Measurements from ENCODE around the gene RCAN2.

The RCAN2 gene

DNA sequence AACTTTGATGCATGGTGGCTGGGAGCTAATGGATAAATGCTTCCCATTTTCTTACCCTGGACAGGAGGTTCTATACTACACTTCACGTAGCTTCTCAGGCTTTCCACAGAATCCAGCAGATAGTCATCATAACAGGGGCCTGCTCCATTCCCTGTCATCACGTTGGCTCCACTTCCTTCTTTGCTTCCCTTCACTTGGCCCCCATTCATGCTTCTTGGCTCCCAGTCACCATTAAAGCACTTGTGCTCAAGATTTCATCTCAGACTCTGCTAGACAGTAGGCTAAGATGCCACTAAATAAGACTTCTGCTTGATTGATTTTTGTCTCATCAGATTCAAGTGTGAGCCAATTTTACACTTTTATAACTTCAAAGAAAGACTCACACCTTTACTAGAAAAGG, 186.0 kb downstream of the RCAN2 start:
- H3K36me3 ChIP-seq (ENCODE audit: control insufficient read depth in 2 of 2, insufficient read depth in 2 of 2, low read length in 2 of 2), result no peaks in the 10 kb centered on the region
- H3K9ac ChIP-seq (ENCODE audit: low read depth in 1 of 2, low read length in 2 of 2), result no peak overlapping the region
- H3K27ac ChIP-seq (ENCODE audit: low read depth in 2 of 2, low read length in 2 of 2), result no peak overlapping the region
- H3K4me3 ChIP-seq (ENCODE audit: low read length in 2 of 2), result no peak overlapping the region
- no peaks in the 10 kb centered on the region for H3K4me1 ChIP-seq (ENCODE audit: control insufficient read depth in 2 of 2, insufficient read depth in 2 of 2, low read length in 2 of 2)
- H3K27me3 ChIP-seq (ENCODE audit: control insufficient read depth in 2 of 2, insufficient read depth in 2 of 2, low read length in 2 of 2), result no peaks in the 10 kb centered on the region
- no peaks in the 10 kb centered on the region for H3K9me3 ChIP-seq (ENCODE audit: control insufficient read depth in 2 of 2, low read length in 2 of 2)

DNA sequence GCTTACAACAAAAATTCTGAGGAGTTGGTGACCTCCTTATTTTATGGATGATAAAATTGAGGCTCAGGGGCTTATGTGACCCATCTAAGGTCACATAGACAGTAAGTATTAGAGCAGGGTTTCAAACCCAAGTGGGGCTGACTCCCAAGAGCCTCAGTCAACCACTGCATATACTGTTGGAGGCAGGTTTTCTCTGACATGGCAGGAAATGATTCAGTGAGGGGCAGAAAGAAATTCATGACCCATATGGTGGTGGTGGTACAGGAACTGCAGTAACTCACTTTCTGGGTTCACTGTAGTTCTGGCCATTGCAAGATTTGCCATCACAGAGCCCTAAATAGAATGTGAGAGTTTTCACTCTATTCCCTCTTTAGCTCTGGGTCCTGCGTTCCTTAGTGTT, 188.4 kb downstream of the RCAN2 start:
- no peaks in the 10 kb centered on the region for H3K36me3 ChIP-seq (ENCODE audit: control insufficient read depth in 2 of 2, insufficient read depth in 2 of 2, low read length in 2 of 2)
- no peak overlapping the region for H3K27ac ChIP-seq (ENCODE audit: low read depth in 2 of 2, low read length in 2 of 2)
- H3K4me3 ChIP-seq (ENCODE audit: low read length in 2 of 2), result no peak overlapping the region
- no peaks in the 10 kb centered on the region for H3K4me1 ChIP-seq (ENCODE audit: control insufficient read depth in 2 of 2, insufficient read depth in 2 of 2, low read length in 2 of 2)
- H3K27me3 ChIP-seq (ENCODE audit: control insufficient read depth in 2 of 2, insufficient read depth in 2 of 2, low read length in 2 of 2), result no peaks in the 10 kb centered on the region
- no peak overlapping the region for H3K9ac ChIP-seq (ENCODE audit: low read depth in 1 of 2, low read length in 2 of 2)
- H3K9me3 ChIP-seq (ENCODE audit: control insufficient read depth in 2 of 2, low read length in 2 of 2), result no peaks in the 10 kb centered on the region

DNA sequence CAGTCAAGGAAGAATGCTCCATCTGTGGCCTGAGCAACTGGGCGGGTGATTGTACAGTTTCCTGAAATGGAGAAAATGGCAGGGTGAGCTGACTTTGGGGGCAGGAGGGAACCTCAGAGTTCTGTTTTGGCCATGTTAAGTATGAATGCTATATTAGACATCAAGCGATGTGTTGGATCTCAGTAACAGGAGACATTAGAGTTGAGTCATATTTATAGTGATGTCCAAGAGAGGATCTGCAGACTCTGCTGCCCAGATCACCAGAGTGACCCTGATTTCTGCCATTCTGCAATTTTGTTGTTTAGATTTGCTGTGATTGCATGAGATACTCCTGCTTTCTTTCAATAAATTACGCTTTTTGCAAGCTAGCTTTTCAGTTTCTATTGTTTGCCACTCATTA, 189.1 kb downstream of the RCAN2 start:
- H3K27me3 ChIP-seq (ENCODE audit: control insufficient read depth in 2 of 2, insufficient read depth in 2 of 2, low read length in 2 of 2), result no peaks in the 10 kb centered on the region
- H3K4me1 ChIP-seq (ENCODE audit: control insufficient read depth in 2 of 2, insufficient read depth in 2 of 2, low read length in 2 of 2), result no peaks in the 10 kb centered on the region
- H3K9ac ChIP-seq (ENCODE audit: low read depth in 1 of 2, low read length in 2 of 2), result no peak overlapping the region
- no peaks in the 10 kb centered on the region for H3K9me3 ChIP-seq (ENCODE audit: control insufficient read depth in 2 of 2, low read length in 2 of 2)
- no peak overlapping the region for H3K27ac ChIP-seq (ENCODE audit: low read depth in 2 of 2, low read length in 2 of 2)
- H3K4me3 ChIP-seq (ENCODE audit: low read length in 2 of 2), result no peak overlapping the region
- H3K36me3 ChIP-seq (ENCODE audit: control insufficient read depth in 2 of 2, insufficient read depth in 2 of 2, low read length in 2 of 2), result no peaks in the 10 kb centered on the region

DNA sequence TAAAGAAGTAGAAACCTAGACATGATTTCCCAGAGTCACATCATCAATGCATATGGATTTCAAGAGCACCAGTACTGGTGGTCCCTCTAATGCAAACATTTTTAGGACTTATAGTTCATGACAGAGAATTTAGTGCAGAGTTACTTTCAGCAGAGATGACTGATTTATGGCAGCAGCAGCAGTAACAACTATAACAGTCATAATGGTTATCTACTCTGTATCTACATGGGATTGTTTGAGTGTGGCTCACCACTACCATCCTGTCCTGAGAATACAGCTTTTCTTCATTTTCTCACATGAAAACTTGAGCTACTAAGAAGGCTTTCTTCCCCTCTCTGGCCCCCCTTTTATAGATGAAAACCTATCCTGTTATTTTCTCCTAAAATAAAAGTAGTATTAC, 192.0 kb downstream of the RCAN2 start:
- Histone ChIP-seq H3K4me3 (ENCODE audit: low read length in 2 of 2) (no peak overlapping the region), H3K27me3 (ENCODE audit: control insufficient read depth in 2 of 2, insufficient read depth in 2 of 2, low read length in 2 of 2) (no peaks in the 10 kb centered on the region), H3K9ac (ENCODE audit: low read depth in 1 of 2, low read length in 2 of 2) (no peak overlapping the region), H3K4me1 (ENCODE audit: control insufficient read depth in 2 of 2, insufficient read depth in 2 of 2, low read length in 2 of 2) (no peaks in the 10 kb centered on the region), H3K36me3 (ENCODE audit: control insufficient read depth in 2 of 2, insufficient read depth in 2 of 2, low read length in 2 of 2) (no peaks in the 10 kb centered on the region), H3K27ac (ENCODE audit: low read depth in 2 of 2, low read length in 2 of 2) (no peak overlapping the region), H3K9me3 (ENCODE audit: control insufficient read depth in 2 of 2, low read length in 2 of 2) (no peaks in the 10 kb centered on the region)

DNA sequence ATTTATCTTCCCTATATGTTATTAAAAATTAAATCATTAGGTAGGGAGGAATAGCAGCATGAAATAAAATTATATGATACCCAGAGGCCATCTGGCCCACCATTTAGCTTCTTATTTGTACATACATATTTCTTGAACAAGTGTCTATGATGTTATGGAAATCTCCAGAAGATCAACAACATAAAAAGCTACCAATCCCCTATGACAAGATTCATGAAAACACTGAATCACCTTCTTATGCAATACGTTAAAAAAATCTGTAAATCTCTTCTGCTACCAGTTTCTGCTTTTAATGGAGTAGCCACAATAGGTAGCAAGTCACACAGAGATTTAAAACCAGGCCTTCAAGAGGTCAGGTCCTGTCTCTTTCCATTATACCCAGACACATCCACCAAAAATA, 194.7 kb downstream of the RCAN2 start:
- Histone ChIP-seq H3K4me3 (ENCODE audit: low read length in 2 of 2) (no peak overlapping the region), H3K9me3 (ENCODE audit: control insufficient read depth in 2 of 2, low read length in 2 of 2) (no peaks in the 10 kb centered on the region), H3K27me3 (ENCODE audit: control insufficient read depth in 2 of 2, insufficient read depth in 2 of 2, low read length in 2 of 2) (peaks cover 0 to 2% of the 10 kb centered on the region in 2 donors), H3K4me1 (ENCODE audit: control insufficient read depth in 2 of 2, insufficient read depth in 2 of 2, low read length in 2 of 2) (no peaks in the 10 kb centered on the region), H3K9ac (ENCODE audit: low read depth in 1 of 2, low read length in 2 of 2) (no peak overlapping the region), H3K27ac (ENCODE audit: low read depth in 2 of 2, low read length in 2 of 2) (no peak overlapping the region), H3K36me3 (ENCODE audit: control insufficient read depth in 2 of 2, insufficient read depth in 2 of 2, low read length in 2 of 2) (no peaks in the 10 kb centered on the region)

DNA sequence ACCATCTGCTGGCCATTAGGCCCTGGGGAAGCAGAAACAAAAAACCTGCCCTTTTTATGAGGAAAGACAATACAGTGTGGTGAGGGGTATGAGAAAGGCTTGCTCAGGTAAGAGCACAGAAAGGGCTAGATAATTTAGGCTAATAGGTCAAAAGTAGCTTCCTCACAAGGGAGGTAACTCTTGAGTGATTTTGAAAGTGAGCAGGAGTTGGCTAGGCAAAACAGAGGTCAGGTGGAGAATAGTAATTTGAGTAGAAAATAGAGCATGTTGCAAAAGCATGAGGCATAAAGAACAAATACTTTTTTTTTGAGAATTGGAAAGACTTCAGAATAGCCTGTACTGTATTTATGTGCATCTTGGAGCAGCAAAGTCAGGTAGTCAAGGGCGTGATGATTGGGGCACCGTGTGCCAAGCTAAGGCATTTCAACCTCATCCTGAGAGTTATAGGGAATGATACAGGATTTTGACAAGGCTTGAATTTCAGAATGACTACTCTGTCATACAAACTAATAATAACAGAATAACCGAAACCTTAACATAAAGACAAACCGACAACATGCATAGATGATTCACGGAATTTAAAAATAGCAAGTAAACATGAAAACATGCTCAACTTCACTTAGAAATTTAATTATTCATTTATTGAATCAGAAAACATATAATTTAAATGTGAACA, 197.5 kb downstream of the RCAN2 start:
- no peaks in the 10 kb centered on the region for H3K9me3 ChIP-seq (ENCODE audit: control insufficient read depth in 2 of 2, low read length in 2 of 2)
- H3K4me1 ChIP-seq (ENCODE audit: control insufficient read depth in 2 of 2, insufficient read depth in 2 of 2, low read length in 2 of 2), result no peaks in the 10 kb centered on the region
- no peaks in the 10 kb centered on the region for H3K36me3 ChIP-seq (ENCODE audit: control insufficient read depth in 2 of 2, insufficient read depth in 2 of 2, low read length in 2 of 2)
- no peak overlapping the region for H3K9ac ChIP-seq (ENCODE audit: low read depth in 1 of 2, low read length in 2 of 2)
- H3K4me3 ChIP-seq (ENCODE audit: low read length in 2 of 2), result no peak overlapping the region
- H3K27ac ChIP-seq (ENCODE audit: low read depth in 2 of 2, low read length in 2 of 2), result no peak overlapping the region
- peaks cover 0 to 3% of the 10 kb centered on the region in 2 donors for H3K27me3 ChIP-seq (ENCODE audit: control insufficient read depth in 2 of 2, insufficient read depth in 2 of 2, low read length in 2 of 2)

DNA sequence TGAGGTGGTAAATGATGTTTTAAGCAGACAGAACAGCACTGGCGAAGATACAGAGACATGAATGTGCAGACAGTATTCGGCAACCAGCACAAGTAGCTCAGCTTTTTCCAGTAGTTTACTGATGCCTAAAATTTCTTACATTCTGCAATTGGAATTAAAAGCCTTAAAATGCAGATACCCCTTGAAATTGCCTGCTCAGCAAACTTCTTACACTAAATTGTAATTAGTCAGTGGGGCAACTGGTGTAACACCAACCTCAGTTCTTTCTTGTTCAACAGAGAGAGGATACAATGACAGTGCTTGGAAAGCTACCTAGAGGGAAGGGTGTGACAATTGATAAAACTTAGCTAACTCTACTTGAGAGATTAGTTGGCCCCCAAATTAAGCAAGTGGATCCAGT, 199.4 kb downstream of the RCAN2 start:
- no peak overlapping the region for H3K27ac ChIP-seq (ENCODE audit: low read depth in 2 of 2, low read length in 2 of 2)
- H3K9ac ChIP-seq (ENCODE audit: low read depth in 1 of 2, low read length in 2 of 2), result no peak overlapping the region
- H3K4me3 ChIP-seq (ENCODE audit: low read length in 2 of 2), result no peak overlapping the region
- H3K4me1 ChIP-seq (ENCODE audit: control insufficient read depth in 2 of 2, insufficient read depth in 2 of 2, low read length in 2 of 2), result no peaks in the 10 kb centered on the region
- no peaks in the 10 kb centered on the region for H3K36me3 ChIP-seq (ENCODE audit: control insufficient read depth in 2 of 2, insufficient read depth in 2 of 2, low read length in 2 of 2)
- no peaks in the 10 kb centered on the region for H3K9me3 ChIP-seq (ENCODE audit: control insufficient read depth in 2 of 2, low read length in 2 of 2)
- peaks cover 0 to 3% of the 10 kb centered on the region in 2 donors for H3K27me3 ChIP-seq (ENCODE audit: control insufficient read depth in 2 of 2, insufficient read depth in 2 of 2, low read length in 2 of 2)

DNA sequence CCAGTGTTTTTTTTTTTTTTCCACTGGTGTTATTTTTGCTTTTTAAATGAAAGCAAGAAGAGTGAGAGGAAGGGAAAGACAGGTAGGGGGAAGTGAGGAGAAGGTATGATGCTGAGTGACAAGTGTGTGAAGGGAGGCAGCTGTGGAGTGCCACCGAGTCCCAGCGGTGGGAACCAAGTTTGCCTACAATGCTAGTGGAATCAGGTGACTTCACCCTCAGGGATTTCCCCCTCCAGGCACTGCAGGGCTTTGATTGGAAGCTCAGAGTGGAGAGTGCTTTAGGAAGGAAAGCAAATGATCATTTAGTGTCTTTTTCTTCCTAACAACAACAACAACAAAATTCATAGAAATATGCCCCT, 200.0 kb downstream of the RCAN2 start:
- no peak overlapping the region for H3K27ac ChIP-seq (ENCODE audit: low read depth in 2 of 2, low read length in 2 of 2)
- no peaks in the 10 kb centered on the region for H3K9me3 ChIP-seq (ENCODE audit: control insufficient read depth in 2 of 2, low read length in 2 of 2)
- H3K27me3 ChIP-seq (ENCODE audit: control insufficient read depth in 2 of 2, insufficient read depth in 2 of 2, low read length in 2 of 2), result peaks cover 0 to 3% of the 10 kb centered on the region in 2 donors
- no peaks in the 10 kb centered on the region for H3K4me1 ChIP-seq (ENCODE audit: control insufficient read depth in 2 of 2, insufficient read depth in 2 of 2, low read length in 2 of 2)
- H3K36me3 ChIP-seq (ENCODE audit: control insufficient read depth in 2 of 2, insufficient read depth in 2 of 2, low read length in 2 of 2), result no peaks in the 10 kb centered on the region
- no peak overlapping the region for H3K4me3 ChIP-seq (ENCODE audit: low read length in 2 of 2)
- H3K9ac ChIP-seq (ENCODE audit: low read depth in 1 of 2, low read length in 2 of 2), result no peak overlapping the region

DNA sequence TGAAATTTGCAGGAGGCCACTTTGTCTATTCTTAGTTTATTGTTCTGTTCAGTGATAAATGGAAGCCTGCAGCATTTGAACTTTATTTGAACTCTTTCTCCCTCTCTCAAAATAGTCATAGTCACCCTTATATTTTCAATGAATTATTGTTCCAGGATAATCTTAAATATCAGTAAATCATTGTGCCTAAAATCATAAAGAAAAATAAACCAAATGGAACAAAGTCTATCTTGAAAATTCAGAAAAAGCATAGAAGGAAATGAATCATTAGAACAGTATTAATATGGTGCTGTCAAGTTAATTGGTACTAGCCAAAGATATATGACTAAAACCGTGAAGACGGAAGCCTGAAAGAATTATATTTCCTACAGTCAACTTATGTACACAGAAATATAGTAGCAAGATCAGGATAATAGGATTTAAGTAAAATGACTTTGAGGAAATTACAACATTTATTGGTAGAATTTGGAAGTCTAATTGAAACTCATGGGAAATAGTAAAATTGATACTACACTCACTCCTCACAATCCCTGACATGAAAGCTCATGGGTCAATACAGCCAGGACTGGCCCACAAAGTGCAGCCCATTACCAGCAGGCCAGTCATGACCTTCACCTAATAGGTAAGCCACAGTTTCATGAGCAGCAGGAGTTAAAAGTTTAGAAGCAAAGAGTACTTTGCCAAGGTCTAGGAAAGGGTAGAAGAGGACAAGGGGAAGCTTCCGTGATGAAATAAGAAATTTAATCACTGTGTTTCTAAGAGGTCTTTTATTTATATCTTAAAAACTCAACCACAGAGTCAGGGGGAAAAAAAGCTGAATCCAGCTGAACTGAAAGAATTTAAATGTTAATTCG, 200.6 kb downstream of the RCAN2 start:
- Histone ChIP-seq H3K36me3 (ENCODE audit: control insufficient read depth in 2 of 2, insufficient read depth in 2 of 2, low read length in 2 of 2) (no peaks in the 10 kb centered on the region), H3K4me3 (ENCODE audit: low read length in 2 of 2) (no peak overlapping the region), H3K9ac (ENCODE audit: low read depth in 1 of 2, low read length in 2 of 2) (no peak overlapping the region), H3K9me3 (ENCODE audit: control insufficient read depth in 2 of 2, low read length in 2 of 2) (no peaks in the 10 kb centered on the region), H3K27ac (ENCODE audit: low read depth in 2 of 2, low read length in 2 of 2) (no peak overlapping the region), H3K27me3 (ENCODE audit: control insufficient read depth in 2 of 2, insufficient read depth in 2 of 2, low read length in 2 of 2) (peaks cover 0 to 3% of the 10 kb centered on the region in 2 donors), H3K4me1 (ENCODE audit: control insufficient read depth in 2 of 2, insufficient read depth in 2 of 2, low read length in 2 of 2) (no peaks in the 10 kb centered on the region)

DNA sequence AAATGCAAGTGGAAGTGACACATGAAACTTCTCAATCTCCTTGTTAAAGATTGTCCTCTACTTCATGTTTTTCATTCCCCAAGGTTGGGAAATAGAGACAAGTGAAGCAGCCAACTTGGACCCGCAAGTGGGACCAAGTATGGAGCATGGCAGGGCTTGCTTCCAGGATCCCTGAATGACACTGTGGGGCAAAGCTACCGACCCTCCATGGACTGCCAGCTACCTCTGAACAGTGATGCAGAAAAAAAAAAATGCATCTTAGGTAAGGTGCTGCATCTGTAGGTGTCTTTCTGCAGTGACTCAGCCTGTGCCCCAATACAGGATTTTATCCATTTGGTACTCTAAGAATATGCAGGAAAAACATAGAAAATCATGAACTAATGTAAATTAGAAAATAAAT, 201.4 kb downstream of the RCAN2 start:
- no peaks in the 10 kb centered on the region for H3K4me1 ChIP-seq (ENCODE audit: control insufficient read depth in 2 of 2, insufficient read depth in 2 of 2, low read length in 2 of 2)
- no peak overlapping the region for H3K27ac ChIP-seq (ENCODE audit: low read depth in 2 of 2, low read length in 2 of 2)
- H3K4me3 ChIP-seq (ENCODE audit: low read length in 2 of 2), result no peak overlapping the region
- H3K36me3 ChIP-seq (ENCODE audit: control insufficient read depth in 2 of 2, insufficient read depth in 2 of 2, low read length in 2 of 2), result no peaks in the 10 kb centered on the region
- H3K27me3 ChIP-seq (ENCODE audit: control insufficient read depth in 2 of 2, insufficient read depth in 2 of 2, low read length in 2 of 2), result peaks cover 0 to 3% of the 10 kb centered on the region in 2 donors
- H3K9me3 ChIP-seq (ENCODE audit: control insufficient read depth in 2 of 2, low read length in 2 of 2), result no peaks in the 10 kb centered on the region
- no peak overlapping the region for H3K9ac ChIP-seq (ENCODE audit: low read depth in 1 of 2, low read length in 2 of 2)

All from mucosa of rectum (tissue), 2 donors.